Natural killer cell (primary cell): ENCODE data around the gene MZB1. TPM values are rescaled to one million over a fixed set of nuclear protein-coding genes. Genes with fewer than 3 reads are reported as not detected.

ENCODE experiments used
- ATAC-seq, 3 donors: fragments of 150-1000 bp in 2 of 3; fragments of 200-7000 bp in 1 of 3; cut with Tn5 transposase; 1 replicate in 1 of 3; 2 replicates in 2 of 3; pipeline ENCODE4 v1.10.0; 2021; ENCODE audit warnings: mild to moderate bottlenecking in 2 of 3, moderate library complexity in 2 of 3
- DNase-seq, 2 donors: peaks; one replicate each; pipeline versions ENCODE4 v3.0.0 to v3.0.0-alpha.2; 2013 to 2021; ENCODE audit warnings: mixed read lengths in 1 of 2
- H3K27ac ChIP-seq: one replicate; pipeline ENCODE4 v1.5.1; 2013; ENCODE audit warnings: mild to moderate bottlenecking, low read length
- H3K27me3 ChIP-seq: one replicate; pipeline ENCODE4 v1.6.1; 2013; ENCODE audit warnings: low read length; ENCODE audit not compliant: control insufficient read depth, insufficient read depth
- H3K36me3 ChIP-seq: one replicate; pipeline ENCODE4 v1.6.1; 2013; ENCODE audit warnings: low read length; ENCODE audit not compliant: control insufficient read depth, insufficient read depth
- H3K4me1 ChIP-seq: one replicate; pipeline ENCODE4 v1.6.1; 2013; ENCODE audit warnings: low read length; ENCODE audit not compliant: control insufficient read depth, insufficient read depth
- H3K4me3 ChIP-seq: one replicate; pipeline ENCODE4 v1.5.1; 2013; ENCODE audit warnings: low read length
- H3K9me3 ChIP-seq: one replicate; pipeline ENCODE4 v1.6.1; 2013; ENCODE audit warnings: low read length; ENCODE audit not compliant: control insufficient read depth, insufficient read depth
- H3K27ac Mint-ChIP-seq, 2 donors: one replicate each; pipeline ENCODE4 v1.8.0; 2022; ENCODE audit warnings: mild to moderate bottlenecking in 2 of 2, mixed read lengths in 2 of 2, moderate library complexity in 1 of 2
- H3K27me3 Mint-ChIP-seq, 2 donors: one replicate each; pipeline ENCODE4 v1.8.0; 2022; ENCODE audit warnings: low read depth in 2 of 2, mixed read lengths in 2 of 2
- H3K36me3 Mint-ChIP-seq: one replicate; pipeline ENCODE4 v1.8.0; 2022; ENCODE audit warnings: mixed read lengths
- H3K4me1 Mint-ChIP-seq, 2 donors: one replicate each; pipeline ENCODE4 v1.8.0; 2022; ENCODE audit warnings: mixed read lengths in 2 of 2
- H3K4me3 Mint-ChIP-seq: one replicate; pipeline ENCODE4 v1.8.0; 2022; ENCODE audit warnings: mild to moderate bottlenecking, moderate library complexity, mixed read lengths
- H3K9me3 Mint-ChIP-seq, 2 donors: one replicate each; pipeline ENCODE4 v1.8.0; 2022; ENCODE audit warnings: mixed read lengths in 2 of 2
- WGBS: methylation state at CpG from one replicate; pipeline ENCODE4 v1.1.7; 2013; ENCODE audit warnings: missing lambda C conversion rate; ENCODE audit not compliant: insufficient coverage; 5-methylcytosine and 5-hydroxymethylcytosine counted together
- intact Hi-C: fragments of 100-400 bp; cut with micrococcal nuclease; formaldehyde crosslinking; loops from one replicate; pipeline ENCODE4 v1.14.2; 2022
- total RNA-seq, 4 donors: library from RNA; stranded (reverse); fragments of 120-200 nt in 1 of 4; gene quantifications; one replicate each; pipeline versions ENCODE4 v1.2.3 to v1.2.4, GENCODE V29; 2013 to 2022
- TF ChIP-seq, protein P1 (sequence below): fragments of 200-600 bp; IDR thresholded peaks from one replicate; pipeline ENCODE4 v1.8.0; 2022; ENCODE audit warnings: antibody characterized with exemption

Gene MZB1
- total RNA-seq, 3 donors from 2014 or later (not counting 1 experiment from before 2014, with no cell fraction given): 2.0 to 60.0 (median 2.8) TPM

GRCh38 chr5:139401546-139401945 is 11.8 kb upstream of the MZB1 start:
- Mint-ChIP-seq H3K27me3 (no peaks in the 10 kb centered on the region), H3K36me3 (no peaks in the 10 kb centered on the region), H3K9me3 (no peaks in the 10 kb centered on the region), H3K27ac (no peak overlapping the region), H3K4me1 (peaks cover 28 to 30% of the 10 kb centered on the region in 2 donors), H3K4me3 (no peak overlapping the region)
- WGBS: 96% methylated on average over 10 of the region's 10 CpGs
- ATAC-seq: no peak
- H3K4me1 ChIP-seq: peaks cover 25% of the 10 kb centered on the region
- H3K27me3 ChIP-seq: no peaks in the 10 kb centered on the region
- no peak overlapping the region for H3K4me3 ChIP-seq
- no peaks in the 10 kb centered on the region for H3K9me3 ChIP-seq
- intact Hi-C loops: loop anchor here (5.0 kb wide), 1 partner anchor 56 kb away; no protein-coding TSS in a partner anchor
- H3K36me3 ChIP-seq: no peaks in the 10 kb centered on the region
- no peak overlapping the region for H3K27ac ChIP-seq
- DNase-seq: no peak
- TF ChIP-seq, protein P1, sequence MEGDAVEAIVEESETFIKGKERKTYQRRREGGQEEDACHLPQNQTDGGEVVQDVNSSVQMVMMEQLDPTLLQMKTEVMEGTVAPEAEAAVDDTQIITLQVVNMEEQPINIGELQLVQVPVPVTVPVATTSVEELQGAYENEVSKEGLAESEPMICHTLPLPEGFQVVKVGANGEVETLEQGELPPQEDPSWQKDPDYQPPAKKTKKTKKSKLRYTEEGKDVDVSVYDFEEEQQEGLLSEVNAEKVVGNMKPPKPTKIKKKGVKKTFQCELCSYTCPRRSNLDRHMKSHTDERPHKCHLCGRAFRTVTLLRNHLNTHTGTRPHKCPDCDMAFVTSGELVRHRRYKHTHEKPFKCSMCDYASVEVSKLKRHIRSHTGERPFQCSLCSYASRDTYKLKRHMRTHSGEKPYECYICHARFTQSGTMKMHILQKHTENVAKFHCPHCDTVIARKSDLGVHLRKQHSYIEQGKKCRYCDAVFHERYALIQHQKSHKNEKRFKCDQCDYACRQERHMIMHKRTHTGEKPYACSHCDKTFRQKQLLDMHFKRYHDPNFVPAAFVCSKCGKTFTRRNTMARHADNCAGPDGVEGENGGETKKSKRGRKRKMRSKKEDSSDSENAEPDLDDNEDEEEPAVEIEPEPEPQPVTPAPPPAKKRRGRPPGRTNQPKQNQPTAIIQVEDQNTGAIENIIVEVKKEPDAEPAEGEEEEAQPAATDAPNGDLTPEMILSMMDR: no peak

GRCh38 chr5:139399501-139400121 is 9.9 kb upstream of the MZB1 start:
- no peak for ATAC-seq

DNA sequence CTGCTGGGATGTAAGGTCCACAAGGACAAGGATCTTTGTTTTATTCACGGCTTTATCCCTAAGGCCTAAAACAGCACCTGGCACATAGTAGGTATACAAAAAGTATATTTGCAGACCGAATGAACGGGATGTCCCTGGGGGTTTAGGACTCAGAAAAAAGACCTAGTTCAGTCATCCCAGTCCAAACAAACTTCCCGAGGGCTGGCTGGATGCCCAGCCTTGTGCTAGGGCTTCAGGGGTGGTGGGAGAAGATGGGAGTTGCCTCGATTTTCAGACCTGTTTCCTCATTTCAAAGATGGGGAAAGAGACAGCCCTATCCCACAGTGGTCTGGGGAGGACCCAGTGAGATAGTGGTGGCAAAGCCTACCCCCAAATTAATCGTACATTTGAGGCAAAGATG is 8.2 kb upstream of the MZB1 start:
- peaks cover 16 to 17% of the 10 kb centered on the region in 2 donors for H3K4me1 Mint-ChIP-seq
- no peak overlapping the region for H3K27ac Mint-ChIP-seq
- H3K27me3 Mint-ChIP-seq: no peaks in the 10 kb centered on the region
- H3K4me1 ChIP-seq: peaks cover 23% of the 10 kb centered on the region
- H3K4me3 ChIP-seq: no peak overlapping the region
- H3K4me3 Mint-ChIP-seq: no peak overlapping the region
- H3K27ac ChIP-seq: no peak overlapping the region
- H3K36me3 ChIP-seq: no peaks in the 10 kb centered on the region
- ATAC-seq: no peak
- 81% methylated on average over 6 of the region's 6 CpGs for WGBS
- H3K9me3 Mint-ChIP-seq: no peaks in the 10 kb centered on the region
- intact Hi-C loops: no loop called here
- H3K9me3 ChIP-seq: no peaks in the 10 kb centered on the region
- H3K27me3 ChIP-seq: no peaks in the 10 kb centered on the region
- TF ChIP-seq, protein P1: no peak
- DNase-seq: no peak
- no peaks in the 10 kb centered on the region for H3K36me3 Mint-ChIP-seq

More at GRCh38 chr5:139399501-139400121, 9.9 kb upstream of the MZB1 start:
- Mint-ChIP-seq H3K9me3 (no peaks in the 10 kb centered on the region), H3K27me3 (no peaks in the 10 kb centered on the region), H3K27ac (peak overlapping the region in 1 of 2 donors; percentile 59), H3K36me3 (no peaks in the 10 kb centered on the region), H3K4me1 (peaks cover 27 to 30% of the 10 kb centered on the region in 2 donors), H3K4me3 (no peak overlapping the region)
- 56% methylated on average over 5 of the region's 6 CpGs for WGBS
- H3K4me3 ChIP-seq: no peak overlapping the region
- no peak for DNase-seq
- H3K4me1 ChIP-seq: peaks cover 22% of the 10 kb centered on the region
- H3K36me3 ChIP-seq: no peaks in the 10 kb centered on the region
- TF ChIP-seq, protein P1: no peak
- intact Hi-C loops: loop anchor here (5.0 kb wide), 1 partner anchor 58 kb away; no protein-coding TSS in a partner anchor
- no peaks in the 10 kb centered on the region for H3K9me3 ChIP-seq
- no peak overlapping the region for H3K27ac ChIP-seq
- H3K27me3 ChIP-seq: no peaks in the 10 kb centered on the region

DNA sequence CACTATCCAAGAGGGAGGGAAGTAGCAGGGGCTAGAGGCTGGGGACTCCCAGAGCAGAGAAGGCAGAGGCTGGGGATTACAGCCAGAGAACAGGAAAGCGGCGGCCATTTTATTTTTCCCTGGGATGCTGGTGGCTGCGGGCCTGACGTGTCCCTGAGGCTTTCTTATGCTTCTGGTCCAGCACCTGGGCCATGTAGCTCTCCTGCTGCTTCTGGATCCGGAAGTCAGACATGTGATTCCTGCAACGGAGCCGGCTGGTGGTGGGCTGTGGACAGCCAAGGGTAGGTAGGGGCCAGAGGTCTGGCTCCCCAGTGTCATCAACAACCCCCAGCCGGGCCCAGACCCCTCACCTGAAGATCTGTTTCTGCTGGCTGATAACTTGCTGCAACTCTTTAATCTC is 7.0 kb upstream of the MZB1 start:
- TF ChIP-seq, protein P1: no peak
- no peak overlapping the region for H3K27ac Mint-ChIP-seq
- intact Hi-C loops: no loop called here

More for the DNA sequence above, 7.0 kb upstream of the MZB1 start:
- Histone ChIP-seq H3K9me3 (no peaks in the 10 kb centered on the region), H3K36me3 (no peaks in the 10 kb centered on the region), H3K4me3 (no peak overlapping the region), H3K27ac (no peak overlapping the region), H3K4me1 (peaks cover 29% of the 10 kb centered on the region), H3K27me3 (no peaks in the 10 kb centered on the region)
- H3K36me3 Mint-ChIP-seq: no peaks in the 10 kb centered on the region
- peak overlapping the region; percentile 28 for H3K4me3 Mint-ChIP-seq
- peaks cover 18 to 21% of the 10 kb centered on the region in 2 donors for H3K4me1 Mint-ChIP-seq
- DNase-seq (no peak), ATAC-seq (no peak)
- H3K9me3 Mint-ChIP-seq: no peaks in the 10 kb centered on the region
- H3K27me3 Mint-ChIP-seq: no peaks in the 10 kb centered on the region
- 98% methylated on average over 7 of the region's 8 CpGs for WGBS
